ENCODE data around the gene TMEM170B. TPM values are rescaled to one million over a fixed set of nuclear protein-coding genes. Genes with fewer than 3 reads are reported as not detected.

Gene TMEM170B
- total RNA-seq, 1 donor from 2014 or later: 3.7 TPM

- peak; percentile 48 for DNase-seq (ENCODE audit: extremely low spot score, unreplicated experiment)
- Mint-ChIP-seq H3K9me3 (ENCODE audit: unreplicated experiment) (no peaks in the 10 kb centered on the region), H3K4me1 (ENCODE audit: unreplicated experiment) (peaks cover 59% of the 10 kb centered on the region), H3K27me3 (ENCODE audit: unreplicated experiment) (no peaks in the 10 kb centered on the region), H3K4me3 (ENCODE audit: unreplicated experiment) (no peak overlapping the region), H3K27ac (ENCODE audit: unreplicated experiment) (no peak overlapping the region), H3K36me3 (ENCODE audit: unreplicated experiment) (peaks cover 2% of the 10 kb centered on the region)
- TF ChIP-seq CTCF (IDR thresholded peaks at IDR 0.05): no peak
These were observed 68.8 kb downstream of the TMEM170B start for GRCh38 chr6:11606332-11606731.

- DNase-seq (ENCODE audit: extremely low spot score, unreplicated experiment): no peak
- H3K36me3 Mint-ChIP-seq (ENCODE audit: unreplicated experiment): peaks cover 2% of the 10 kb centered on the region
- no peaks in the 10 kb centered on the region for H3K27me3 Mint-ChIP-seq (ENCODE audit: unreplicated experiment)
- H3K4me1 Mint-ChIP-seq (ENCODE audit: unreplicated experiment): peaks cover 57% of the 10 kb centered on the region
- no peak for TF ChIP-seq CTCF (IDR thresholded peaks at IDR 0.05)
- no peaks in the 10 kb centered on the region for H3K9me3 Mint-ChIP-seq (ENCODE audit: unreplicated experiment)
- no peak overlapping the region for H3K4me3 Mint-ChIP-seq (ENCODE audit: unreplicated experiment)
- peak overlapping the region; percentile 34 for H3K27ac Mint-ChIP-seq (ENCODE audit: unreplicated experiment)
These were observed 69.8 kb downstream of the TMEM170B start for GRCh38 chr6:11607383-11607782.

- DNase-seq (ENCODE audit: extremely low spot score, unreplicated experiment): no peak
- no peaks in the 10 kb centered on the region for H3K9me3 Mint-ChIP-seq (ENCODE audit: unreplicated experiment)
- no peak for TF ChIP-seq CTCF (IDR thresholded peaks at IDR 0.05)
- peak overlapping the region; percentile 93 for H3K27ac Mint-ChIP-seq (ENCODE audit: unreplicated experiment)
- no peaks in the 10 kb centered on the region for H3K27me3 Mint-ChIP-seq (ENCODE audit: unreplicated experiment)
- H3K4me3 Mint-ChIP-seq (ENCODE audit: unreplicated experiment): peak overlapping the region; percentile 53
- peaks cover 2% of the 10 kb centered on the region for H3K36me3 Mint-ChIP-seq (ENCODE audit: unreplicated experiment)
- H3K4me1 Mint-ChIP-seq (ENCODE audit: unreplicated experiment): peaks cover 71% of the 10 kb centered on the region
These were observed 71.2 kb downstream of the TMEM170B start for GRCh38 chr6:11608600-11609323.

GRCh38 chr6:11609324-11610071, 71.9 kb downstream of the TMEM170B start:
- Mint-ChIP-seq H3K27ac (ENCODE audit: unreplicated experiment) (peak overlapping the region; percentile 93), H3K4me1 (ENCODE audit: unreplicated experiment) (peaks cover 76% of the 10 kb centered on the region), H3K36me3 (ENCODE audit: unreplicated experiment) (no peaks in the 10 kb centered on the region), H3K27me3 (ENCODE audit: unreplicated experiment) (no peaks in the 10 kb centered on the region), H3K4me3 (ENCODE audit: unreplicated experiment) (peak overlapping the region; percentile 53), H3K9me3 (ENCODE audit: unreplicated experiment) (no peaks in the 10 kb centered on the region)
- no peak for TF ChIP-seq CTCF (IDR thresholded peaks at IDR 0.05)
- DNase-seq (ENCODE audit: extremely low spot score, unreplicated experiment): peak; percentile 89

GRCh38 chr6:11613336-11613735, 75.8 kb downstream of the TMEM170B start:
- no peaks in the 10 kb centered on the region for H3K27me3 Mint-ChIP-seq (ENCODE audit: unreplicated experiment)
- H3K36me3 Mint-ChIP-seq (ENCODE audit: unreplicated experiment): no peaks in the 10 kb centered on the region
- TF ChIP-seq CTCF (IDR thresholded peaks at IDR 0.05): no peak
- H3K9me3 Mint-ChIP-seq (ENCODE audit: unreplicated experiment): no peaks in the 10 kb centered on the region
- no peak for DNase-seq (ENCODE audit: extremely low spot score, unreplicated experiment)
- no peak overlapping the region for H3K4me3 Mint-ChIP-seq (ENCODE audit: unreplicated experiment)
- peak overlapping the region; percentile 87 for H3K27ac Mint-ChIP-seq (ENCODE audit: unreplicated experiment)
- H3K4me1 Mint-ChIP-seq (ENCODE audit: unreplicated experiment): peaks cover 63% of the 10 kb centered on the region

Measured in osteocyte (in vitro differentiated cells).